SK-N-MC (cell line): ENCODE measurements around the gene IGF2BP3.

Experiments used
- EZH2 ChIP-seq: fragments of 200-600 bp; sonication (generic); IDR thresholded peaks from one replicate; pipeline ENCODE4 v1.6.1; 2017; ENCODE audit warnings: antibody characterized with exemption
- POLR2AphosphoS5 ChIP-seq: IDR thresholded peaks from 2 replicates; pipeline ENCODE4 v1.6.1; 2012; ENCODE audit warnings: mild to moderate bottlenecking, low read depth, low read length, borderline replicate concordance

- TF ChIP-seq EZH2 (no peak), POLR2AphosphoS5 (no peak)
These were observed 113.6 kb downstream of the IGF2BP3 start for GRCh38 chr7:23356726-23357125.
